Mesothelial cell of epicardium (in vitro differentiated cells): ENCODE results near the gene NFYA. TPM values are rescaled to one million over a fixed set of nuclear protein-coding genes. Genes with fewer than 3 reads are reported as not detected.
A peak's percentile ranks its signal among the peaks of the same experiment; 100 is the strongest.

ENCODE experiments used
- DNase-seq, 2 experiments: peaks; one replicate each; pipeline ENCODE4 v3.0.0; 2021; ENCODE audit warnings: low spot score in 2 of 2; ENCODE audit not compliant: unreplicated experiment in 2 of 2
- H3K27ac Mint-ChIP-seq: 2 replicates; pipeline ENCODE4 v1.8.0; 2021; ENCODE audit warnings: mixed read lengths
- H3K27me3 Mint-ChIP-seq: 2 replicates; pipeline ENCODE4 v1.8.0; 2021; ENCODE audit warnings: low read depth, mixed read lengths
- H3K36me3 Mint-ChIP-seq: 2 replicates; pipeline ENCODE4 v1.8.0; 2021; ENCODE audit warnings: mixed read lengths
- H3K4me1 Mint-ChIP-seq: 2 replicates; pipeline ENCODE4 v1.8.0; 2021; ENCODE audit warnings: mixed read lengths
- H3K4me3 Mint-ChIP-seq: 2 replicates; pipeline ENCODE4 v1.8.0; 2021; ENCODE audit warnings: mild to moderate bottlenecking, moderate library complexity, mixed read lengths
- H3K9me3 Mint-ChIP-seq: 2 replicates; pipeline ENCODE4 v1.8.0; 2021; ENCODE audit warnings: mixed read lengths
- total RNA-seq: library from RNA; stranded (reverse); gene quantifications from 3 replicates; pipeline ENCODE4 v1.2.1, GENCODE V29; 2021
- TF ChIP-seq, protein P1 (sequence below): fragments of 200-600 bp; sonication (generic); IDR thresholded peaks from one replicate; pipeline ENCODE4 v1.5.0; 2021; ENCODE audit warnings: antibody characterized with exemption; ENCODE audit not compliant: unreplicated experiment

NFYA gene
- 64.2 to 69.1 TPM (median 64.7 TPM) in 3 replicates for total RNA-seq

DNA sequence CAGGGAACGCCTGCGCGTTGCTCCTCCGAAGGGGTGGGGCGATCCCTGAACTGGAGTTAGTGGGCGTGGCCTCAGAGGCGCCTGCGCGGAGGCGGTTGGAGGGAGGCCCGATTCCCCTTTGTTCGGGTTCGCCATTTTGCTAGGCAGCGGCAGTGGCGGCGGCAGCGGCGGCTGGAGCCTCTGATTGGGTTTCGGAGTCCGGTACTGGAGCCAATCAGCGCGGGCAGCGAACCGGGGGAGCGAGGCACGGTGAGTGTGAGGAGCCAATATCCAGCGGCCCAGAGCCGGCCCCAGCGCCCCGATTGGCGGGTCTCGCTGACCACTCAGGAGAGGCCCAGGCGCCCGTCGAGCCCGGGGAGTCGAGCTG is at the start of gene NFYA:
NFYA (plus strand) TSS at position 139 of the 367 bp plus-strand sequence. CDS start 6,116 bp downstream, outside the sequence.
- TF ChIP-seq, protein P1, sequence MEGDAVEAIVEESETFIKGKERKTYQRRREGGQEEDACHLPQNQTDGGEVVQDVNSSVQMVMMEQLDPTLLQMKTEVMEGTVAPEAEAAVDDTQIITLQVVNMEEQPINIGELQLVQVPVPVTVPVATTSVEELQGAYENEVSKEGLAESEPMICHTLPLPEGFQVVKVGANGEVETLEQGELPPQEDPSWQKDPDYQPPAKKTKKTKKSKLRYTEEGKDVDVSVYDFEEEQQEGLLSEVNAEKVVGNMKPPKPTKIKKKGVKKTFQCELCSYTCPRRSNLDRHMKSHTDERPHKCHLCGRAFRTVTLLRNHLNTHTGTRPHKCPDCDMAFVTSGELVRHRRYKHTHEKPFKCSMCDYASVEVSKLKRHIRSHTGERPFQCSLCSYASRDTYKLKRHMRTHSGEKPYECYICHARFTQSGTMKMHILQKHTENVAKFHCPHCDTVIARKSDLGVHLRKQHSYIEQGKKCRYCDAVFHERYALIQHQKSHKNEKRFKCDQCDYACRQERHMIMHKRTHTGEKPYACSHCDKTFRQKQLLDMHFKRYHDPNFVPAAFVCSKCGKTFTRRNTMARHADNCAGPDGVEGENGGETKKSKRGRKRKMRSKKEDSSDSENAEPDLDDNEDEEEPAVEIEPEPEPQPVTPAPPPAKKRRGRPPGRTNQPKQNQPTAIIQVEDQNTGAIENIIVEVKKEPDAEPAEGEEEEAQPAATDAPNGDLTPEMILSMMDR, result no peak
- Mint-ChIP-seq H3K4me3 (peak within 1 kb of the TSS; percentile 94), H3K4me1 (peaks cover 44% of the 10 kb centered on the region), H3K27ac (peak within 1 kb of the TSS; percentile 98), H3K9me3 (no peaks in the 10 kb centered on the region), H3K36me3 (no peaks in the 10 kb centered on the region), H3K27me3 (no peaks in the 10 kb centered on the region)
- DNase-seq, result no peak

DNA sequence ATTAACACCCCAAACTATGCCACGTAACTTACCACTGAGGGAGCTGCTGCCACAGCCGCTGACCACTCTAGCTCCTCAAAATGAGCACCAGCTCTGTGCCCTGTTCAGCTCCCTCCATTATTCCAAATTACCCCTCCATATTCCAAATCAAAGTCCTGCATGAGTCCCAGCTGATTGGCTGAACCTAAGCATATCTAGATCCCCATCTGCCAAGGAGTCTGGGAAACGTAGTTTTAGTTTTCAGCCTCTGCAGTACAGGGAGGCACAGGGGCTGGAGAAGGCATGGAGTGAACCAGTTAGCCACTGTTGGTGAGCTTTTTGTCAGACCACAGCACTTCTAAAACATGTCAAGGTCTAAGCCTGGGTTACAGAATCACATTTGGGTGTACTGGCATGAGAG is 49.7 kb upstream of the NFYA start:
- no peak overlapping the region for H3K4me3 Mint-ChIP-seq
- H3K27ac Mint-ChIP-seq, result peak overlapping the region; percentile 94
- H3K4me1 Mint-ChIP-seq, result peaks cover 53% of the 10 kb centered on the region

DNA sequence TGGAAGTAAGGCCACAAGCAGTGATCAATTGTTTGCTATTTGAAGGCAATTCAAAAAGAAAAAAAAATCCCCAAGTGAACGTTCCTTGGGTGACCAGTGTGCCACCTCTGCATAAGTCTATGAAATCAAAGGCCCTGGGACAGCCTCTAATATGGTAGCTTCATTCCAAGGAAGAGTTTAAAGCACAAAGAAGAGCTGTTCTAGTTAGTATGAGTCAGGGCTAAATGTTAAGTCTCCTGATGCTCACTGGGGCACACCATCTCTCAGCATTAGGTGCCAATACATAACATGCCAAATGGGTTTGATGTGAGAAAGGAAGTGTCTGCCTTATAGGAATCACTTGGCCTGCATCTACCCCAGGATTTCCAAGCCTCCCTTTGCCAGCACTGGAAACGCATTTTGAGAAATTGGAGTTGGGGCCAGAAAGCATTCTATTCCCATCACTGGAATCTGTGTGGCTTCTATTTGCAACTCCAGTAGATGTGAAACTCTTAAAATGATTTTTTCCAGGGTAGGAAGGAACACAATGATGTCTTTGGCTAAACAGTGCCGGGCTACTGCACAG is 46.7 kb upstream of the NFYA start:
- peaks cover 3% of the 10 kb centered on the region for H3K36me3 Mint-ChIP-seq
- H3K9me3 Mint-ChIP-seq, result no peaks in the 10 kb centered on the region
- H3K27ac Mint-ChIP-seq, result peak overlapping the region; percentile 26
- DNase-seq, result no peak
- no peaks in the 10 kb centered on the region for H3K27me3 Mint-ChIP-seq
- peak overlapping the region; percentile 36 for H3K4me3 Mint-ChIP-seq
- TF ChIP-seq, protein P1, result no peak
- H3K4me1 Mint-ChIP-seq, result peaks cover 63% of the 10 kb centered on the region

More for the DNA sequence above, 49.7 kb upstream of the NFYA start:
- Mint-ChIP-seq H3K9me3 (peaks cover 9% of the 10 kb centered on the region), H3K36me3 (peaks cover 11% of the 10 kb centered on the region), H3K27me3 (peaks cover 2% of the 10 kb centered on the region)
- DNase-seq, result no peak
- TF ChIP-seq, protein P1, result no peak

DNA sequence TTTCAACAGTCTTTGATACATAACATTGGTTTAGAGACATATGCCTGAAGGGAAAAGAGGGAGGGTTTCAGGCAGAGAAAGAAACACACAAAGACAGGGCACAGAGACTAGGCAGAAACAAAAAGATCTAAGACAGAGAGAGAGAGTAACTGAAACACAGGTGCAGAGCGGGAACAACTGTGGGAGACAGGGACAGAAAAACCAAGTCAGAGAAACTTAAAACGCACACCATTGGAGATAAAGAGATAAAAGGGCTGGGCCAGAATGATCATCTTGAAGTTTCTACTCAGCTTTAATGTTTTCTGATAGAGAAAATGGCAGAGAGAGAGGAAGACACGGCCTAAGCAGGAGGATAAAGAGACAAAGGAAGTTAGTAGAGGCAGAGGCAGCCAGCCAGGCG is 45.5 kb upstream of the NFYA start:
- Mint-ChIP-seq H3K27me3 (peaks cover 1% of the 10 kb centered on the region), H3K9me3 (no peaks in the 10 kb centered on the region), H3K4me3 (peak overlapping the region; percentile 76), H3K36me3 (peaks cover 3% of the 10 kb centered on the region), H3K27ac (peak overlapping the region; percentile 73), H3K4me1 (peaks cover 53% of the 10 kb centered on the region)
- TF ChIP-seq, protein P1, result no peak
- no peak for DNase-seq

DNA sequence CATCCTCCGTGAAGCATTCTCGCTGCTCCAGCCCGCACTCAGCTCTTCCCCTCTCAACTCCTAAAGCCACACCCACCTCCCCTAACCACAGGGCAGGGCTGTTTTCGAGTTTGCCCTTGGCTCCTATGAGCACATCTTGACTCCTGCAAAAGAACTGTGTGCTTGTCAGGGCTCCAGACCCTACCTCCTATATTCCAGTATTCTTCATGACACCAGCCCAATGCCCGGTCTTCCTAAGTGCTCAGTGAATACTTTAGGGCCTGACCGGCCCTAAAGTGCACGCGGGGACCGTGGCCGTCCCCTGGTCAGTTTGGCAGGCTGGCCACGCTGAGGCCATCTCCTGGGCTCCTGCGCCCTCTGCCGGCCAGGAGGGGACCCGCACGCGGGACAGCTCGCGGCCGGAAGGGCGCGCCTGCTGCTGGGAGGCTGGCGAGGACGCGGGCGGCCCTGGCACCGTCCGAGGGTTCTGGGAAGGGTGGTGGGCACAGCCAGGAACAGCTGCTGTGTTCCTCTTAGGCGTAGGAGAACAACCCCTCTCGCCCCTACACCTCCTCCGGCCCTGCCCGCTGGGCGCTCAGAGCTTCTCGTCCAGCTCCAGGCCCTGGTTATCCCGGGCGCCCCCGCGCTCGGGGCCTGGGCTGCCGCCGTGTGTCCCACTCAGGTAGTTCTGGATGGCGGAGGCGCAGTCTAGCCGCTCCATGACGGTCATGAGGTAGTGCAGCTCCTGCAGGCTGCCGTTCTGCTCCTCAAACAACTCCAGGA is 44.8 kb upstream of the NFYA start:
- Mint-ChIP-seq H3K36me3 (peaks cover 3% of the 10 kb centered on the region), H3K9me3 (no peaks in the 10 kb centered on the region)
- peak; percentile 68 to 95 for DNase-seq

More for the DNA sequence above, 44.8 kb upstream of the NFYA start:
- peak overlapping the region; percentile 73 for H3K27ac Mint-ChIP-seq
- peak overlapping the region; percentile 76 for H3K4me3 Mint-ChIP-seq
- H3K4me1 Mint-ChIP-seq, result peaks cover 46% of the 10 kb centered on the region
- peaks cover 1% of the 10 kb centered on the region for H3K27me3 Mint-ChIP-seq
- TF ChIP-seq, protein P1, result peak; percentile 99
